Stimulated activated naive CD4-positive, alpha-beta T cell (primary cell): Measurements from ENCODE around the gene CAVIN2.

Source experiments
- DNase-seq, 6 experiments: peaks; one replicate each; lab custom pipeline; 2025; lab: John Stamatoyannopoulos, UW

Gene CAVIN2

GRCh38 chr2:191864628-191865374 is 17.9 kb upstream of the CAVIN2 start:
- DNase-seq = no peak

- no peak for DNase-seq
Measured at GRCh38 chr2:191863988-191864387, 17.1 kb upstream of the CAVIN2 start.

- DNase-seq = no peak
Measured at GRCh38 chr2:191862156-191862775, 15.4 kb upstream of the CAVIN2 start.

GRCh38 chr2:191860760-191861466 is 14.0 kb upstream of the CAVIN2 start:
- DNase-seq = no peak

GRCh38 chr2:191859681-191860080 is 12.8 kb upstream of the CAVIN2 start:
- DNase-seq = no peak

- DNase-seq = no peak
Measured at GRCh38 chr2:191857886-191858285, 11.0 kb upstream of the CAVIN2 start.

GRCh38 chr2:191857259-191857805 is 10.4 kb upstream of the CAVIN2 start:
- no peak for DNase-seq

GRCh38 chr2:191856111-191856876 is 9.4 kb upstream of the CAVIN2 start:
- DNase-seq = no peak

- no peak for DNase-seq
Measured at GRCh38 chr2:191855382-191855781, 8.5 kb upstream of the CAVIN2 start.

- DNase-seq = no peak
Measured at GRCh38 chr2:191854382-191855372, 7.8 kb upstream of the CAVIN2 start.

GRCh38 chr2:191853843-191854242 is 7.0 kb upstream of the CAVIN2 start:
- no peak for DNase-seq

GRCh38 chr2:191851158-191851557 is 4.3 kb upstream of the CAVIN2 start:
- DNase-seq = no peak

GRCh38 chr2:191848771-191849767 is 2.2 kb upstream of the CAVIN2 start:
- no peak for DNase-seq

GRCh38 chr2:191847764-191848163 is 876 bp upstream of the CAVIN2 start:
- no peak for DNase-seq

- no peak for DNase-seq
Measured at GRCh38 chr2:191845876-191846514, 893 bp downstream of the CAVIN2 start.

GRCh38 chr2:191845248-191845715 is 1.6 kb downstream of the CAVIN2 start:
- no peak for DNase-seq

- no peak for DNase-seq
Measured at GRCh38 chr2:191844706-191845105, 2.2 kb downstream of the CAVIN2 start.

GRCh38 chr2:191840921-191841320 is 6.0 kb downstream of the CAVIN2 start:
- DNase-seq = no peak
